Hepatic stellate cell (primary cell): ENCODE results near the gene MFRP.

Experiments
- DNase-seq: peaks from one replicate; pipeline ENCODE4 v3.0.0; 2011; ENCODE audit warnings: low spot score

The MFRP gene

DNA sequence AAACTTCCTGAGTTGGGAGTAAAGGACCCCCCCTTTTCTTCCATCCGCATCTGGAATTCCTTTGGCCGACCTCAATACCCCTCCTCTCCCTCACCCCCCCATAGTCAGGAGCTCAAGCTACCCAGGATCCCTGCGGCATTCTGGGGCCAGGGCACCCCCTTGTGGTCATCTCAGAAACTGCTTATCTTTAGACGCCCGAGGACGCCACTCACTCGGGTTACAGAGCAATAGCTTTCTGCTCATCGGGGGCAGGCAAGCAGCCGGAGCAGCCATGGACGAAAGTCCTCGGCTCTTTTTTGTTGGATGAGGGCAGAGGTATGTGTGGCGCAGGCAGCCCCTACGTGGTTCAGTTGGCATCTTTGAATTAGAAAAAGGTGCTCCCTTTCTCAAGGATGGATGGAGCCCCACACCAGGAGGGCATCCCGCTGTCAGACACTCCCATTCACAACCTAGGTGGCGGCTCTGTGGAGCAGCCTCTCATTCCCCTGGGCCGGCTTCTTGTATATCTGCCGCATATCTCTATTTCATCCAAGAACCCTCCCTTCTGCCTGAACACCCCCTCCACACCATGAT, 8.1 kb downstream of the MFRP start:
- DNase-seq: peak; percentile 93

DNA sequence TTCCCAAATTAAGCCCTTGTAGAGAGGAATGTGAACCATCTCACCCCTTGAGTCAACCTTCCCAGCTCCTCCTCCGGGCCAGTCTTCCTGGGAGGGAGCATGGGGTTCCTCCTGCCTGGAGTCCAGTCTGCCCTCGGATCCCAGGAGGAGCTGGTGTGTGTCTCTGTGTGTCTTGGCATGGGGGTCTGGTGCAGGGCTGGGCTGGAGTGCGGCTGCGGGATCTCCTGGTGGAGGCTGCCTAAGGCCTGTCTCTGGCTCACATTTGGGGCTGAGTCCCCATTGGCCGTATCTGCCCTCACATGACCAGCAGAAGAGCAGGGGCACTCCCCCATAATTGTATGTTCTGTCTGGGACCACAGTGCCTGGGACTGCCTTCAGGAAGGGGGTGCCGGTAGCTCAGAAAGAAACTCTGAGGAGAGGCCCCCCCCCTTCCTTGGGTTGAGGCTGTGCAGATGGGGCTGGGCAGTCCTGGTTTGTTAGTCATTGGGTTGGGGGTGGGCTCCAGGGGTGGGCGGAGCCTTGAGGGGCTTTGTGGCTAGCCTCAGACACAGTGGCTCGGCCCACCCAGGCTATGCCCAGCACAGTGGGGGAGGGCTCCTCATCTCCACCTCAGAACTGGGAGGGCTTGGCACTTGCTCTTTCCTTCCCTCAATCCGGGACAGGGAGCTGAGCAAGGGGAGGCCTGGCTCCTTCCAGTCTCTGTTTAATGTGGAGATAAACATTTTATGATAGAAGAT, 8.8 kb downstream of the MFRP start:
- peak; percentile 90 for DNase-seq

DNA sequence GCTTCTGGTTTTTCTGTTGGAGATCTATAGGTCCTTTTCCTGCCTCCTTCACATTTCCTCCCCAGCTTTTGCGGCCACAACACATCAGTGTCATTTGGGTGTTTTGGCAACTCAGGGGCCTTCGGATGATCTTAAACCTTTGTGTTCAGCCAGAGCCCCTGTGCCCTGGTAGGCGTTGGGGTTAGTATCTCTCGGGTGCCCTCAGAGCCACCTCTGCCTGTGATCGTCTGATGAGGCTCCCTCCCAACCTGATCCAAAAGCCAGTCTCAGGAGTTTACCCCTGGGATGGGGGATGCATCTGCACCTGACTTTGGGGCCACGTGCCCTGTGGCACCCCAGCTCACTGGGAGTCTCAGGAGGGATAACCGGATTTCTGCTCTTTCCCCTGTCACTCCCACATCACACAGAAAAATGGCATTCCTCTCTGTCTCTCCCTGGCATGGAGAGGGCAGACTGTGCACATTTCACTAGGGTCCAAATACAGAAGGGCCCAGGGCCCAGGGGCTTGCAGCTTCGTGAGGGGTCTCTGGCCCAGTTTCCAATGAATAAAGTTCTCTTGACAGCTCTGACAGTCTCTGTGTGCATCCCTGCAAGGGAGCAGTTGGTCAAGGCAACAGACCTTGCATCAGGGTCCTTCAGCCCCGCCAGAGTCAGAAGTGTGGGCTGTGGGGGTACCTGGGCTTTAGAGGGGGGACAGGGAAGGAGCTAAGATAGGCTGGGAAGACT, 9.6 kb downstream of the MFRP start:
- no peak for DNase-seq

DNA sequence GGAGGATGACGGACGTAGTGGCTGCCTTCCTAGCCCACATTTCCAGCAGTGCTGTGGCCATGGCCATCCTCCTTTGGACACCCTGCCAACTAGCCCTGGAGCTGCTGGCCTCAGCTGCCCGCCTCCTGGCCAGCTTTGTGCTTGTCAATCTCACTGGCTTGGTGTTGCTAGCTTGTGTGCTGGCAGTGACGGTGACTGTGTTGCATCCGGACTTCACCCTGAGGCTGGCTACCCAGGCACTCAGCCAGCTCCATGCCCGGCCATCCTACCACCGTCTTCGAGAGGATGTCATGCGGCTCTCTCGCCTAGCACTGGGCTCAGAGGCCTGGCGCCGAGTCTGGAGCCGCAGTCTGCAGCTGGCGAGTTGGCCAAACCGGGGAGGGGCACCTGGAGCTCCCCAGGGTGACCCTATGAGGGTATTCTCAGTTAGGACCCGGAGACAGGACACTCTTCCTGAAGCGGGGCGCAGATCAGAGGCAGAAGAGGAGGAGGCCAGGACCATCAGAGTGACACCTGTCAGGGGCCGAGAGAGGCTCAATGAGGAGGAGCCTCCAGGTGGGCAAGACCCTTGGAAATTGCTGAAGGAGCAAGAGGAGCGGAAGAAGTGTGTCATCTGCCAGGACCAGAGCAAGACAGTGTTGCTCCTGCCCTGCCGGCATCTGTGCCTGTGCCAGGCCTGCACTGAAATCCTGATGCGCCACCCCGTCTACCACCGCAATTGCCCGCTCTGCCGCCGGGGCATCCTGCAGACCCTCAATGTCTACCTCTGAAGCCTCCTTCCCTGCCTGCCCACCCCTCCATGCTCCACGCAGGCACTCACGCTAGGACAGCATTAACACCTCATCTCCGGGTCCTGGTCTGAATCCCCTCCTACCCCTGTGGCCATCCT, 10.6 kb downstream of the MFRP start:
- no peak for DNase-seq

DNA sequence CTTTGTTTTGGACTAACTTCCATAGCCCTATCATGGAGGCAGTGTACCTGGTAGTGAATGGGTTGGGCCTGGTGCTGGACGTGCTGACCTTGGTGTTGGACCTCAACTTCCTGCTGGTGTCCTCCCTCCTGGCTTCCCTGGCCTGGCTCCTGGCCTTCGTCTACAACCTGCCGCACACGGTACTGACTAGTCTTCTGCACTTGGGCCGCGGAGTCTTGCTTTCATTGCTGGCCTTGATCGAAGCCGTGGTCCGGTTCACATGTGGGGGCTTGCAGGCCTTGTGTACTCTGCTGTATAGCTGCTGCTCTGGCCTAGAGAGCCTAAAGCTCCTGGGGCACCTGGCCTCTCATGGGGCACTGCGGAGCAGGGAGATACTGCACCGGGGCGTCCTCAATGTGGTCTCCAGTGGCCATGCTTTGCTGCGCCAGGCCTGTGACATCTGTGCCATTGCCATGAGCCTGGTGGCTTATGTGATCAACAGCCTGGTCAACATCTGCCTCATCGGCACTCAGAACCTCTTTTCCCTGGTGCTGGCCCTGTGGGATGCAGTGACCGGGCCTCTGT, 11.3 kb downstream of the MFRP start:
- no peak for DNase-seq

DNA sequence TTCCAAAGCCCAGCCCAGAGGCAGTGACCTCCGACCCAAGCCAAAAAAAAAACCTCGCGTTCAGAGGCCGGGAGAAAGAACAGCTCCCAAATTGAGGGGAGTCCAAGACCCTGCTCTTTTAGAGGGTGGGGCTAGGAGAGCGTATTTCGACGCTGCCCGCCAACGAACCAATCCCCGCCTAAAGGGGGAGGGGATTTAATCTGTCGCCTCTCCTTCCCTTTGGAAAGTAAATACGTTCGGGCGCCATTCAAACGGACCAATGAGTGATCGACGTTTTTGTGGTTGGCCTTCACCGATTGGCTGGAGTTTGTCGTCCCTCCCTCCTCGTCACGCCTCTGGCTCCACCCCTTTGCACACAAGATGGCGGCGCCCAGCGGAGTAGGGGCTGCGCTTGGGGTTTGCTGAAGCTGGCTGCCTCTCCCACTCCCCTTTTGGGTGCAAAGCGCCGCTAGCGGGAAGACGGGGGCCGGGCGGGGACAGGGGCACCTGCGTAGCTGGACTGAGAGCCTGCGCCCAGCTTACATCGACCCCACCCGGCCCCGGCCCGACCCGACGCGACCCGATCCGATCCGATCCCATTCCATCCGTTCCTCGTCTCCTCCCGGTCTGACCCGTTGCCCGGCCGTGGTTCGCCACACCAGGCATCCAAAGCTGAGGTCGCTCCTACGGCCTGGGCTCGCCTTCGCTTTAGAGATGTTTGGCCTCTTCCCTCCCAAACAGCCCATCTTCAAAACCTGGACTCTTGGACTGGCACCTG, 12.2 kb downstream of the MFRP start, which contains the start of gene RNF26:
Gene RNF26 (plus strand): TSS at position 354 of the 757 bp plus-strand sequence. CDS start 596 bp downstream, outside the sequence.
- peak; percentile 100 for DNase-seq

DNA sequence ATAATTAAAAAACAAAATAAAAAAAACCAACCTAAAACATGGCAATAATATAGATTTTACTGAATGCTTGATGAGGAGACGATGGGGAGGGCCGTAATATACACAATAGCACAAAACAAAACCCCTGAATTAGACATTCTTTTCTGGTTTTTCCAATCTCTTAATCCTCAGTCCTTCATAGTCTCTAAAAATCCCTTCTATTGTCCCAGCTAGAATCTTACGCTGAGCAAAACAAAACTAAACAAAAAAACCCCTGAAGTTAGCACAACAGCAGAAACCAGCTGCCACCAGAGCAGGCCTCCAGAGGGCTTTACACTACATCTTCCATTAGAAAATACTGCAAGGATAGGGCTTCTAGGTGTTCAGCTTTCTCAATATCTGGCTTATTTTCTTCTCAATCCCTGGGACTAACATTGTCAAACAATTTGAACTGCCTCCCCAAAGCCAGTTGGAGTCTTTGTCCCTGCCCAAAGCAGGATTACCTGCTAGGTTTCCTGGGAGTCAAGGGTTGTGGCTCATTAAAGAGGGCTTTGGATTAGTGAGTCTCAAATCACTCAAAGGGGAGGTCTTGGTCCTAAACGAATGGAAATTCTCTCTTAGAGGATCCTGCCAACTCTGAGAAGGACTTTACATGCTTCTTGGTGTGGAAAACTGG, 14.3 kb downstream of the MFRP start:
- DNase-seq: no peak

DNA sequence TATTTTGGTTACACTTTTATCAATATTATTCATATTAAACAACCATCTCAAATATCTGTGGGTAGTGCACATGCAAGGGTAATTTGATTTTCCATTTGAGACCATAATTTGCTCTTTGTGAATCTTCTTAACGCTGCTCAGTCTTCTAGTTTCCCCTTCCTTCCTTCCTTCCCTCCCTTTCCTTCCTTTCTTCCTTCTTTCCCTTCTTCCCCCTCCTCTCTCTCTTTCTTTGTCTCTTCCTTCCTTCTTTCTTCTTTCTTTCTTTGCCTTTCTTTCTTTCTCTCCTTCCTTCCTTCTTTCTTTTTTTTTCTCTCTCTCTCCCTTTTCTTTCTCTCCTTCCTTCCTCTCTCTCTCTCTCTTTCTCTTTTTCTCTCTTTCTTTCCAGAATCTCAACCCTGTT, 16.3 kb downstream of the MFRP start:
- DNase-seq: no peak

DNA sequence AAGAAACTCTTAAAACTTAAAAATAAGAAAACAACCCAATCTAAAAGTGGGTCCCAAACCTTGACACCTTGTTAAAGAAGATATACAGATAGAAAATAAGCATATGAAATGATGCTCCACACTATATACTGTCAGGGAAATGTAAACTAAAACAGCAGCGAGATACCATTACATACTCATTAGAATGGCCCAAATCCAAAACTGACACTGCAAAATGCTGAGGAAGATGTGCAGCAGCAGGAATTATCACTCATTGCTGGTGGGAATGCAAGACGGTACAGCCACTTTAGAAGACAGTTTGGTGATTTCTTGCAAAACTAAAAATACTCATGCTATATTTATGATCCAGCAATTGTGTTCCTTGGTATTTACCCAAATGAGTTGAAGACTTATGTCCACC, 17.2 kb downstream of the MFRP start:
- DNase-seq: no peak

DNA sequence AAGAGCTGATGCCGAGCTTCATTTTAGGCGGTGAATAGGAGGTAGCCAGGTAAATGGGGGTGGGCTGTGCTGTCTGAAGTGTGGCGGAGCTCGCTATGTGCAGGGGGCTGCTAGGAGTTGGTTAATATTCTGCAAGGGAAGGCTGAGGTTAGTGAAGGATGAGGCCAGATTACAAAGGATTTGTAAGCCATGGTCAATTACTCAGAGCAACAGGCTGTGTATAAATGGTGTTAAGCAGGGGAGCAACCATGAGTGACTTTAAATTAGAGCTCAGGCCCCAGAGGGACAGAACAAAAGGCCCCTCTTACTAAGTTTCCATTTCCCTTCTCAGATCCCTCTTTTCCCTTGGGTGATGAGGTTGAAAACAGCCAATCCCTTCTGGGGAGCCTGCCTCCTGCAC, 22.3 kb downstream of the MFRP start:
- no peak for DNase-seq

DNA sequence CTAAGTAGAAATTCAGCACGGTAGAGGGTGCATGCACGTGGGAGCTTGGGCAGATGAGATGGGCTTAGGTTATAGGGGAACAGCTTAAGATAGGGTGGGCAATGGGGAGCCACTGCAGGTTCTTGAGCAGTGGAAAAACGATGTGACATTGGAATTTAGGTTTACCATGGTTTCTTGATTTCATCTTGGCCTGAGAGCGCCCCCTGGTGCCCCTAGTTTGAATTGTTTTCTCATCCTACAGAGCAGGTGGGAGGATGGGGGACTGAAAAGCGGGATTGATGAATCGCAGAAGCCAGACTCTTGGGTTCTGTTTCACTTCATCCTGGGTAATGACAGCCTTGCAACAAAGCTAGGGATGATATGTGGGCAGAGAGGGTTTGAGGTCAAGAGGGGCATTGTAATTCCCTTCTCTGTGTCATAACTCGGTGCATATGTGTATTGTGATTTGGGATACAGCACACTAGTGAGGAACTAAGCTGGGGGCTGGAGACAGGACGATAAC, 22.9 kb downstream of the MFRP start:
- peak; percentile 79 for DNase-seq

DNA sequence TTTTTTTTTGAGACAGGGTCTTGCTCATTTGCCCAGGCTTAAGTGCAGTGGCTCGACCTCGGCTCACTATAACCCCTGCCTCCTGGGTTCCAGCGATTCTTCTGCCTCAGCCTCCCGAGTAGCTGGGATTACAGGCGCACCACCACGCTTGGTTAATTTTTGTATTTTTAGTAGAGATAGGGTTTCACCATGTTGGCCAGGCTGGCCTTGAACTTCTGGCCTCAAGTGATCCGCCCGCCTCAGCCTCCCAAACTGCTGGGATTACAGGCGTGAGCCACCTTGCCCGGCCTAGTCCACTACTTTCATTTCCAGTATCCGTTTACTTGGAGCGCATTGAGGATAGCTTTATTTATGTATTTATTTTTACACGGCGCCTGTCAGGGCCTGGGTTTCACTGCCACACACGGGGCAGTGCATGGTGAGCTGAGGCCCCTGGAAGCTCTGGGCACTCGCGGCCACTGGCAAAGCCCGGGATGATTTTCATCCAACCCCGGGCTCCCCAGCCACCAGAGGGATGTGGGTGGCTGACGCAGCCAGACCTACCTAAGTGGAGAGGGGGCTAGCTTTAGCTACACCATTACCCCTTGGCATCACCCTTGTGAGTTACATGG, 23.5 kb downstream of the MFRP start:
- DNase-seq: no peak

DNA sequence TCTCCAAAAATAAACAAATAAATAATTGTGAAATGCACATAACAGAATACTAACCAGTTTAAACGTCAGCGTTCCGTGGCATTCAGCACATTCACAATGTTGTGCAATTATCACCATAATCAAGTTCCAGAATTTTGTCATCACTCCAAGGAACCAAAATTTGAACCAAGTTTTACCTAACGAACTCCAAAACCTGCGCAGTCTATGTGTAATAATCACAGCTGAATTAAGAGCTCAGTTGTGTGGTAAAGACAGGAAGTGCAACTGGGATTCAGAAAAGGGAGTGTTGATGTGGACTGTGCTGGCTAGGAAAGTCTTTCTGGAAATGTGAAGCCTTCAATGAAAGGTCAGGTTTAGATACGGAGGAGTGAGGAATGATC, 24.2 kb downstream of the MFRP start:
- DNase-seq: peak; percentile 53

DNA sequence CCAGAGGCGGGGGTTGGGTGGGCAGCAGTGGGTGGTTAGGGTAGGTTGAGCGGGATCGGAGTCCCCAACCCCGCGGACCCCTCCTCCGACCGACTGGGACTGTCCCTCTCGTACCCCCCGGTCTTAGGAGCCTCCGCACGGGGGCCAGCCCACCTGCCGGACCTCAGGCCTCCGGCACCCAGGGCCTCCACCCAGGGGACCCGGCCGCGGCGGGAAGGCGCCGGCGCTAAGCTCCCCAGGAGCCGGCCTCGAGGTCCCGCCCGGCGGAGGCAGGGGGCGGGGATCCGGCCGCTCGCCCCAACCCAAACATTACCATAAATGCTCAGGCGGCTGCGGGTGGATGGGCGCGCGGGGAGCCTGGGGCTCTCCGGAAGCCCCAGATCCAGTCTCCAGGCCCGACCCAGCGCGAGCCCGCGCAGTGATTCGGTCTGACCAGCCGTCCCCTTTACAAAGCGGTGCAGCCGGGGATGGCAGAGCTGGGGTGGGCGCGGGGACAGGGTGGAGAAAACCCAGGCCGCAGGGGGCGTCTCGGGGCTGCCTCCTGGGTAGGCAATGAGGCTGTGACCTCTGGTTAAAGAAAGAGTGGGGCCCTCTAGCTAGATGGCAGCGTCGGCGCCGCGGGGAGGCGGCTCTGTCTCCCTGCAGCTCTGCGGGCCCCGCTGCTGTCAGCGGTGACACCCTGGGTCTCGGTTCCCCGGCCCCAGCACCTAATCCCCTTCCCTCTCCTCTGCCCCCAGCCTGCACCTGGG, 25.6 kb downstream of the MFRP start:
- DNase-seq: peak; percentile 70

DNA sequence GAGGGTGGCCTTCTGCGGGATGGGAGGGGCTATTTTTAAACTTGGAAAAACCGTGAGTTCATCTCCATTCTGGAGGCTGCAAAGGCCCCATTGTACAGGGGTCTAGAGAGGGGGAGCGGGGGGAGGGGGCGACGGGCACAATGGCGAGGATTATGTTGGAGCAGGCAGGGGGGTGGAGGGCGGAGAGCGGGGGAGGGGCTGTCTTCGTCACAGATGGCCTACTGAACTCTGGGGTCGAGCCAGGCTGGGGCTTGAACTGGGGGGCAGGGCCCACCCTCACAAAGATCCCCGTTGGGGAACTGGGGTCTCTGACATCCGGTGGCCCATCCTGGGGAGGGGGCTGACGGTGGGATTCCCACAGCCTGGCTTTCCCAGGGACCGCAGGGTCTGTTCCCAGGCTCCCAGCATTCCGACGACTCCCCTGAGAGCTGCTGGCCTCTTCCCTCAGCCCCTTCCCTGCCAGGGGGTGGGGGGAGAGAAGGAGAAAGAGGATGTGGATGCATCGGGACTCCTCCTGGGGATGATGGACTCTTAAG, 26.2 kb downstream of the MFRP start:
- DNase-seq: peak; percentile 60

DNA sequence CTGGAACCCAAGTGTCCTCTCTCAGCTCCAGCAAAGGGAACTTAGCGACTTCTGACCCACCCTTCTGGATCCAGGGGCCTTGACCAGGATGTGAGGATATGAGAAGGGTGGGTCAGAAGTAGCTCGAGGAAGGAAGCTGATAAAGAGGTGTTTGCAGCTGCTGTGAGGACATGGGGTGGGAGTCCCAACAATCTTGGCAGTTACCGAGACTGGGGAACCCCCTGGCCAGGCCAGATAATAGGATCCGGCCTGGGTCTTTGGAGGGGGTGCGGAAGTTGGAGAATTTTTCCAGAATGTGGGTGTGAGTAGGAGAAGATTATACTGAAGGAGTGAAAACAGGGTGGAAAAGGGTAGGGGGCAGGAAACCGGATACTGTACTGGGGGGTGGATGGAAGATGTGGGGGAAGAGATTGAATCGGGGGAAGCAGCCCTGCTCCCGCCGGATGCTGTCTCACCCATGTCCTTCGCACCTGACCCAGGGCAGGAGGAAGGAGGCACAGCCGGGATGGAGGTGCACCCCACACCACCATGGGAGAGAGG, 26.7 kb downstream of the MFRP start:
- DNase-seq: no peak

DNA sequence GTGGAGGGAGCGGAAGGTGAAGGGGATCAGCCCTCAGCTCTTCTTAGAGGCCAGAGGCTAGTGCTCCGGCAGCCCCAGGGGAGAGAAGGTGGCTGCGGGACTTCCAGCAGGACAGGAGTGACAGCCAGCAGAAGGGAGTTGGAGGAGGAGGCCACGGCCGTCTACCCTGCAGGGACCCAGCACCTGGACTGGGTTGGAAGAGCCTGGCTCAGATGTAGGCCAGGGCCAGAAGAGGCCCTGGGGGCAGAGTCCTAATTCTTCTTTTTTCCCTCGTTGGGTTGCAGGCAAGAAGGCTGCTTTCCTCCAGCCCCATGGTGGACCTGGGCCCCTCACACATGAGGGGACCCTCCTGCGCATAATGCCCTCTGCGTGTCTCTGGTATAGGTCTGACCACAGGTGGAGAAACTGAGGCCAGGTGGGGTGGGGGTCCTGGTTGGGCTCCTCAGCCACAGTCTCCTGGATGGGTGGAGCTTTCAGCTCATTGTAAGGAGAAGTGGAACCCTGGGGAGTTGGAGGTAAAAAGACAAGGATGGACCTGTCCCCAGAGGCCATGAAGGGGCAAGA, 27.3 kb downstream of the MFRP start:
- DNase-seq: no peak
